Trophoblast cell (in vitro differentiated cells and primary cell): Measurements from ENCODE around the gene DNAH7.

Experiments
- DNase-seq, 2 donors: peaks; one replicate each; pipeline ENCODE4 v3.0.0-alpha.2; 2016
- H2AFZ ChIP-seq: 2 replicates; pipeline ENCODE4 v1.6.1; 2013; ENCODE audit warnings: low read length, moderate library complexity, mild to moderate bottlenecking; ENCODE audit not compliant: insufficient read depth, poor library complexity
- H2AK5ac ChIP-seq: 2 replicates; pipeline ENCODE4 v1.6.1; 2013; ENCODE audit warnings: mild to moderate bottlenecking, low read length
- H2BK120ac ChIP-seq: 2 replicates; pipeline ENCODE4 v1.6.1; 2013; ENCODE audit warnings: low read length, mild to moderate bottlenecking, moderate library complexity; ENCODE audit not compliant: insufficient read depth, poor library complexity
- H2BK12ac ChIP-seq: 2 replicates; pipeline ENCODE4 v1.6.1; 2013; ENCODE audit warnings: mild to moderate bottlenecking, low read length, moderate library complexity
- H2BK5ac ChIP-seq: 2 replicates; pipeline ENCODE4 v1.6.1; 2013; ENCODE audit warnings: low read length, low read depth, moderate library complexity, mild to moderate bottlenecking; ENCODE audit not compliant: poor library complexity
- H3K14ac ChIP-seq: 2 replicates; pipeline ENCODE4 v1.6.1; 2013; ENCODE audit warnings: mild to moderate bottlenecking, low read length
- H3K18ac ChIP-seq: 2 replicates; pipeline ENCODE4 v1.6.1; 2013; ENCODE audit warnings: mild to moderate bottlenecking, low read length
- H3K23ac ChIP-seq: 2 replicates; pipeline ENCODE4 v1.6.1; 2013; ENCODE audit warnings: low read length
- H3K27ac ChIP-seq: 2 replicates; pipeline ENCODE4 v1.5.1; 2013; ENCODE audit warnings: low read depth, mild to moderate bottlenecking, inconsistent platforms, low read length, moderate library complexity
- H3K27me3 ChIP-seq: 2 replicates; pipeline ENCODE4 v1.6.1; 2013; ENCODE audit warnings: inconsistent platforms, mild to moderate bottlenecking, low read length, moderate library complexity; ENCODE audit not compliant: insufficient read depth
- H3K36me3 ChIP-seq, 2 experiments: 1 replicate in 1 of 2; 2 replicates in 1 of 2; pipeline ENCODE4 v1.6.1; 2013; ENCODE audit warnings: low read length in 2 of 2, mild to moderate bottlenecking in 2 of 2, moderate library complexity in 1 of 2; ENCODE audit not compliant: insufficient read depth in 2 of 2, control insufficient read depth in 1 of 2
- H3K4ac ChIP-seq: 2 replicates; pipeline ENCODE4 v1.6.1; 2013; ENCODE audit warnings: low read depth, mild to moderate bottlenecking, low read length, moderate library complexity
- H3K4me1 ChIP-seq, 2 experiments: 1 replicate in 1 of 2; 2 replicates in 1 of 2; pipeline ENCODE4 v1.6.1; 2013; ENCODE audit warnings: low read length in 2 of 2, mild to moderate bottlenecking in 2 of 2, moderate library complexity in 1 of 2; ENCODE audit not compliant: insufficient read depth in 2 of 2, control insufficient read depth in 1 of 2
- H3K4me2 ChIP-seq: 2 replicates; pipeline ENCODE4 v1.6.1; 2013; ENCODE audit warnings: inconsistent platforms, mild to moderate bottlenecking, low read length, moderate library complexity
- H3K4me3 ChIP-seq: 2 replicates; pipeline ENCODE4 v1.5.1; 2013; ENCODE audit warnings: mild to moderate bottlenecking, low read depth, low read length, inconsistent platforms
- H3K79me1 ChIP-seq: one replicate; pipeline ENCODE4 v1.6.1; 2013; ENCODE audit warnings: low read length
- H3K79me2 ChIP-seq: 2 replicates; pipeline ENCODE4 v1.6.1; 2013; ENCODE audit warnings: low read length, mild to moderate bottlenecking; ENCODE audit not compliant: control insufficient read depth, insufficient read depth, poor library complexity
- H3K9ac ChIP-seq: 2 replicates; pipeline ENCODE4 v1.6.1; 2013; ENCODE audit warnings: mild to moderate bottlenecking, low read length
- H3K9me3 ChIP-seq: 2 replicates; pipeline ENCODE4 v1.6.1; 2013; ENCODE audit warnings: low read depth, mild to moderate bottlenecking, control low read depth, inconsistent platforms, low read length; ENCODE audit not compliant: insufficient read depth
- H4K12ac ChIP-seq: 2 replicates; pipeline ENCODE4 v1.6.1; 2013; ENCODE audit warnings: low read depth, mild to moderate bottlenecking, low read length, moderate library complexity
- H4K8ac ChIP-seq: 2 replicates; pipeline ENCODE4 v1.6.1; 2013; ENCODE audit warnings: low read depth, mild to moderate bottlenecking, low read length, moderate library complexity
- H4K91ac ChIP-seq: one replicate; pipeline ENCODE4 v1.6.1; 2013; ENCODE audit warnings: low read depth, mild to moderate bottlenecking, low read length, moderate library complexity
- WGBS: extraction: QIAGEN DNeasy Blood & Tissue Kit; methylation state at CpG from one replicate; pipeline ENCODE4 v1.1.7; 2013; ENCODE audit warnings: missing lambda C conversion rate; ENCODE audit not compliant: insufficient read length, insufficient coverage; ENCODE audit errors: extremely low coverage; 5-methylcytosine and 5-hydroxymethylcytosine counted together

Gene DNAH7

DNA sequence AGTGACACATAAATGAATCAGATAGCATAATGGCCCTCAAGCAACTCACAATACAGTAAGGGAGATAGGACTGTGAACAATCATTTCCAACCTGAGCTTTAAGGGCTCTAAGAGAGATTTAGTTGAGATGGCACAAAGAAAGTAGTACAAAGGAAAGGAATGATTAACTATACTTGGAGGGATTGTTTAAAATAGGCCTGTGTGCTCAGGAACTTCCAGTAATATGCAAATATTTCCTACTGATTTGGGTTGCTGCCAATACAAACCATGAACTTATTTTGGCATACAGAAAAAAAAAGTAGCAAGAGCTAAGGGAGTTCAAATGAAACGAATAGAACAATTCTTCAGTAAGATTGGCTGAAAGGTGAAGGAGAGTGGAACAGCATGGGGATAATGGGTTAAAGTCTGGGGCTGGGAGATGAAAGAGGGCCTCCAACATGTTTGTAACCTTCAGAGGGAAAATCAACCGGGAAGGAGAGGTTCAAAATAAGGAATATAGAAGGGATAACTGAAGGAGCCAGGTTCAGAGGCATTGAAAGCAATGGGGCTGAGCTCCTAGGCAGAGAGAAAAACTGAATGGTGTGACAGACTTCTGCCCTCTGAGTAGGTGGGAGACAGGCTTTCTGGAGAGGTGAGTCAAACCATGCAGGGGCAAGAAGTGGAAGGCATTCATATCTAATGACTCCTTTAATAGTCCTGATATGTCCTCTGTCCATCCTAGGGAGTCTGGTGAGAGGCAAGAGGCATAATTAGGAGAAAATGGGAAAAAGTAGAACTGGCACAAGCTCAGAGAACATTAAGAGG is 83.5 kb downstream of the DNAH7 start:
- H4K8ac ChIP-seq, result no peak overlapping the region
- no peak overlapping the region for H3K18ac ChIP-seq
- no peak overlapping the region for H2BK12ac ChIP-seq
- H3K14ac ChIP-seq, result no peak overlapping the region
- H2BK120ac ChIP-seq, result no peak overlapping the region
- H2BK5ac ChIP-seq, result no peak overlapping the region
- H4K12ac ChIP-seq, result no peak overlapping the region
- no peaks in the 10 kb centered on the region for H3K36me3 ChIP-seq
- no peaks in the 10 kb centered on the region for H3K27me3 ChIP-seq
- no peak overlapping the region for H3K23ac ChIP-seq
- H3K9me3 ChIP-seq, result no peaks in the 10 kb centered on the region
- no peak overlapping the region for H2AK5ac ChIP-seq
- H3K4me1 ChIP-seq, result no peaks in the 10 kb centered on the region
- no peak overlapping the region for H3K27ac ChIP-seq
- H3K4ac ChIP-seq, result no peak overlapping the region
- DNase-seq, result no peak
- no peaks in the 10 kb centered on the region for H3K79me1 ChIP-seq
- no peak overlapping the region for H4K91ac ChIP-seq
- no peak overlapping the region for H3K4me2 ChIP-seq
- no CpG with 5 or more reads among the region's 2 CpGs for WGBS
- H3K9ac ChIP-seq, result no peak overlapping the region
- no peaks in the 10 kb centered on the region for H3K79me2 ChIP-seq
- no peak overlapping the region for H2AFZ ChIP-seq
- no peak overlapping the region for H3K4me3 ChIP-seq

DNA sequence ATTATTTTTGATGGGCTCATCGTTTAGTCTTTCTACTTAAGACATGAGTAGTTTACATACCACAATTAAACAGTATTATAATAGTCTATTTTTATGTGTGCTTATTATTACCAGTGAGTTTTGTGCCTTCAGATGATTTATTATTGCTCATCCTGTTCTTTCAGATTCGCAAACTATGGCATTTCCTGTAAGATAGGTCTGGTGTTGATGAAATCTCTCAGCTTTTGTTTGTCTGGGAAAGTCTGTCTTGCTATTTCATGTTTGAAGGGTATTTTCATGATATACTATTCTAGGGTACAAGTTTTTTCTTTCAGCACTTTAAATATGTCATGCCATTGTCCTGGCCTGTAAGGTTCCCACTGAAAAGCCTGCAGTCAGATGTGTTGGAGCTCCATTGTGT is 101.3 kb downstream of the DNAH7 start:
- Histone ChIP-seq H2BK120ac (no peak overlapping the region), H2AFZ (no peak overlapping the region), H2BK5ac (no peak overlapping the region), H3K23ac (no peak overlapping the region), H3K79me2 (peaks cover 1% of the 10 kb centered on the region), H3K9ac (no peak overlapping the region), H3K27me3 (no peaks in the 10 kb centered on the region), H2AK5ac (no peak overlapping the region), H3K4me3 (no peak overlapping the region), H4K12ac (no peak overlapping the region), H3K27ac (no peak overlapping the region), H4K8ac (no peak overlapping the region), H3K4me2 (no peak overlapping the region), H3K4me1 (peaks cover 2 to 3% of the 10 kb centered on the region in 2 experiments), H3K14ac (no peak overlapping the region), H3K4ac (no peak overlapping the region), H3K79me1 (no peaks in the 10 kb centered on the region), H4K91ac (no peak overlapping the region), H3K36me3 (no peaks in the 10 kb centered on the region), H2BK12ac (no peak overlapping the region), H3K18ac (no peak overlapping the region), H3K9me3 (no peaks in the 10 kb centered on the region)
- no peak for DNase-seq
- no CpG with 5 or more reads among the region's 2 CpGs for WGBS

DNA sequence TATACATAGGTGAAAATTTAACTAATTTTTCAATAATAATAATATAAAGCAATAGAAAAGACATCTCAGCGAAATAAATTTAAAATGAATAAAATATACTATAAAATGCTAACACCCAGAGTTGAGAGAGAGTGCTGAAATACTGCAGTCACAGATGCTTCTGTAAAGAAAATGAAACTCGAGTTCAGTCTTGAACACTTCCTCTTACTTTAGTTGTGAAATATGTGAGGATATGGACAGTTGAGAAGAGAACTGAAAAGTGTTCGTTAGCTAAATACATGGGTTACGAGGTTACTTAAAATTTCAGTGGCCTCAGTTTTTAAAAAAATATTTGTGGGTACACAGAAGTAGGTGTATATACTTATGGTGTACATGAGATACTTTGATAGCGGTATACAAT is 106.8 kb downstream of the DNAH7 start:
- Histone ChIP-seq H2BK12ac (no peak overlapping the region), H3K4me3 (no peak overlapping the region), H3K4me2 (no peak overlapping the region), H4K8ac (no peak overlapping the region), H4K91ac (no peak overlapping the region), H2AK5ac (no peak overlapping the region), H3K4ac (no peak overlapping the region), H3K9ac (no peak overlapping the region), H3K36me3 (no peaks in the 10 kb centered on the region), H3K4me1 (peaks cover 0 to 2% of the 10 kb centered on the region in 2 experiments), H3K14ac (no peak overlapping the region), H3K18ac (no peak overlapping the region), H3K23ac (no peak overlapping the region), H3K27me3 (no peaks in the 10 kb centered on the region), H3K27ac (no peak overlapping the region), H2AFZ (no peak overlapping the region), H3K79me2 (no peaks in the 10 kb centered on the region), H3K79me1 (no peaks in the 10 kb centered on the region), H3K9me3 (no peaks in the 10 kb centered on the region), H4K12ac (no peak overlapping the region), H2BK120ac (no peak overlapping the region), H2BK5ac (no peak overlapping the region)
- no peak for DNase-seq
- WGBS, result no CpG with 5 or more reads among the region's 5 CpGs

DNA sequence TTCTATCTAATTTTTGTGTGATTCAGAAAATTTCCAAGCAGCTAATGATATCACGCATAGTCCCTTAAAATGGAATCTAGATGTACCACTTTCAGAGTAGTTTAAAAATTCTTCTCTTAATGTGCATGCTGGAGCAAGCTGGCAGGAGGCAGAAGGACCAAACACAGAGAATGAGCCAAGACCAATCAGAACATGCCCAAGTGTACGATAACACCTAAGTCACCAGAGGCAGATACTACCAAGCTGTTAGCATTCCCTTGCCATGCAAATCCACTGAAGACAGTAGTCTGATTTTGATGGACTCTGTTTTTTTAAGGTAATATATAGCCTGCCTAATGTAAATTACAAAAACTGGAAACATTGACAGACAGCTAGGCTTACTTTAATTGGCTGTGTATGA is 109.3 kb downstream of the DNAH7 start:
- H3K14ac ChIP-seq, result no peak overlapping the region

More for the DNA sequence above, 109.3 kb downstream of the DNAH7 start:
- Histone ChIP-seq H3K9ac (no peak overlapping the region), H4K12ac (no peak overlapping the region), H3K27ac (no peak overlapping the region), H2AK5ac (no peak overlapping the region), H3K79me1 (no peaks in the 10 kb centered on the region), H3K9me3 (no peaks in the 10 kb centered on the region), H3K4ac (no peak overlapping the region), H4K8ac (no peak overlapping the region), H2BK120ac (no peak overlapping the region), H2BK5ac (no peak overlapping the region), H4K91ac (no peak overlapping the region), H3K4me3 (no peak overlapping the region), H3K79me2 (no peaks in the 10 kb centered on the region), H3K4me2 (no peak overlapping the region), H3K18ac (no peak overlapping the region), H3K4me1 (peaks cover 0 to 2% of the 10 kb centered on the region in 2 experiments), H3K36me3 (no peaks in the 10 kb centered on the region), H3K23ac (no peak overlapping the region), H2BK12ac (no peak overlapping the region), H2AFZ (no peak overlapping the region), H3K27me3 (no peaks in the 10 kb centered on the region)
- no CpG with 5 or more reads among the region's 2 CpGs for WGBS
- no peak for DNase-seq
